ENCODE results near the gene PLEKHA5.

DNA sequence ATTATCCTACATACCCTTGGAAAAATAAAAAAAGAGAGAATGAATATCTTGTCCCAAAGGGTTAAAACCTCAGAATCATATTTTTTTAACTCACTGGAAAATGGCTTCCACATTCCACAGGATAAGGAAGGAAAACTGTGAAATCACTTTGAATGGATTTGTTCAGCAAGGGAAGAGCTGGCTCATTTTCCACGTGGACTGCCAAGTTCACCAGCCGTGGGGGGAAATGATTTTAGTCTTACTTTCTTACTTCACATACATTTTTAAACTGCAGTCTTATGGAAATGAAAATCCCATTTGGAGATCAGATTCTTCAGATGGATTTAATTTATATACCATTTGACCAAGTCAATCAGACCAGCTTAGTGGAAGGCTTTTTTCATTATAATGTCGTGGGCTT, 279.8 kb downstream of the PLEKHA5 start:
- TF ChIP-seq, protein P1, sequence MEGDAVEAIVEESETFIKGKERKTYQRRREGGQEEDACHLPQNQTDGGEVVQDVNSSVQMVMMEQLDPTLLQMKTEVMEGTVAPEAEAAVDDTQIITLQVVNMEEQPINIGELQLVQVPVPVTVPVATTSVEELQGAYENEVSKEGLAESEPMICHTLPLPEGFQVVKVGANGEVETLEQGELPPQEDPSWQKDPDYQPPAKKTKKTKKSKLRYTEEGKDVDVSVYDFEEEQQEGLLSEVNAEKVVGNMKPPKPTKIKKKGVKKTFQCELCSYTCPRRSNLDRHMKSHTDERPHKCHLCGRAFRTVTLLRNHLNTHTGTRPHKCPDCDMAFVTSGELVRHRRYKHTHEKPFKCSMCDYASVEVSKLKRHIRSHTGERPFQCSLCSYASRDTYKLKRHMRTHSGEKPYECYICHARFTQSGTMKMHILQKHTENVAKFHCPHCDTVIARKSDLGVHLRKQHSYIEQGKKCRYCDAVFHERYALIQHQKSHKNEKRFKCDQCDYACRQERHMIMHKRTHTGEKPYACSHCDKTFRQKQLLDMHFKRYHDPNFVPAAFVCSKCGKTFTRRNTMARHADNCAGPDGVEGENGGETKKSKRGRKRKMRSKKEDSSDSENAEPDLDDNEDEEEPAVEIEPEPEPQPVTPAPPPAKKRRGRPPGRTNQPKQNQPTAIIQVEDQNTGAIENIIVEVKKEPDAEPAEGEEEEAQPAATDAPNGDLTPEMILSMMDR (IDR thresholded peaks at IDR 0.05): no peak
- TF ChIP-seq POLR2A (IDR thresholded peaks at IDR 0.05): no peak

All from testis (tissue), 2 donors.